Muscle of back (tissue), 11 donors: ENCODE measurements around the gene STYXL1. TPM values are rescaled to one million over a fixed set of nuclear protein-coding genes. Genes with fewer than 3 reads are reported as not detected.

Experiments used
- DNase-seq, 3 donors: peaks; one replicate each; pipeline versions ENCODE4 v3.0.0 to v3.0.0-alpha.2; 2013
- polyA plus RNA-seq, 10 donors: library from polyadenylated mRNA; unstranded; fragments of 120-200 nt; gene quantifications; one replicate each; pipeline ENCODE4 v1.2.1, GENCODE V29; 2013; ENCODE audit not compliant: insufficient read length in 10 of 10

STYXL1 gene
- polyA plus RNA-seq, 10 donors = 14.5 to 25.9 (median 19.0) TPM

DNA sequence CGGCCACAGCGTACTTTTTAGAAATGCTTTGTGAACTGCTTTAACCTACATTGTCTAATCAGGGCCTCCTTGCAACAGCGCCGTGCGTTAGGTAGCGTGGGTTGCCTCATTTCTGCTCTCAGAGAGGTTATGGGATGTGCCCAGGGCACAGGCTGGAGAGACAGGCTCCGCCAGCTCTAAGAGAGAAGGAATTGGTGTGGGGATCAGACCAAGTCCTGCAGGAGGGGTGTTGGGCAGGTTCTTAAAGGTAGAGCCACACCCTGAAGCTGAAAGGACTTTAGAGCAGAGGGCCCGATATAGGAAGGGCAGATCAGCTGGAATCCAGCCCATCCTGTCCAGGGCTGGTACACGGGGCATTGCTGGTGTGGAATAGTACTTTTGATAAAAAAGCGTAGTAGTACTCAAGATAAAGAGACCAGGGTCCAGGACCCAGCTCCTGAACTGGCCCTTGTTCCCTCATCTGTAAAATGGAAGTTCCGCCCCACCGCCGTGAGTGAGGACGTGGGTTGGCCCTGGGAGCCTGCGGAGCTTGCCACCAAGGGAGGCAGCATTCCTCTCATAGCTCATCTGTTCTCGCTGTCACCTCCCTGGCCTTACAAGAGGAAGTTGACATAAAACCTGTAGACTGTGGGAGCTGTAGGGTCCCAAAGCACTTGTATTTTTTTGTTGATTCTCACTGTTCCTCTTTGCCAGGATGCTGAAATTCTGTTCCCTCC, 90.6 kb downstream of the STYXL1 start:
- no peak for DNase-seq

DNA sequence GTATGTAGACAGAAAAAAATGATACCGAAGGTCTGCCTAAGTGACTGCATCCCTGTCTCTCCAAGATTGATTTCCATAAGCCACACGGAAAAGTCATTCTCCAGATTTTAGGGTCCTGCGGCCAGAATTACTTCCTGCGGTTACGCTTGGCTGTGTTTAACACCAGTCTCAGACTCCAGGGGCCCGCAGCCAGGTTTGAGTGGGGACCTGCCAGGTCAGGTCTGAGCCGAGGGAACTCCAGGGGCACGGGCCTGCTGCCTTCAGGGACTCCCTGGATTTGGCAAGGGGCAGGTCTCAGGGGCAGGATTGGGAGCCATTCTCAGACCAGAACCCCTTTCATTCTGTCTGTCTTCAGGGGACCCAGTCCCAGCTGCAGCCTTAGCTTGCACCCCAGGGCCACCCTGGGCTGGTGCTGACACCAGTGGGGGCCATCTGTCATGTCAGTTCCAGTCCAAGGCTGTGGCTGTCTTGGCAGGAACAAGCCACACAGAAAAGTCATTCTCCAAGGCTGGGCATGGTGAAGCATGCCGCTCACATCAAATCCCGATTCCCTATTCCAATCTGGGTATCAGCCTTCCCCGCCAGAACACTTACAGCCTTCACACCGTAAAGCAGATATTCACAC, 92.4 kb downstream of the STYXL1 start:
- DNase-seq = no peak

DNA sequence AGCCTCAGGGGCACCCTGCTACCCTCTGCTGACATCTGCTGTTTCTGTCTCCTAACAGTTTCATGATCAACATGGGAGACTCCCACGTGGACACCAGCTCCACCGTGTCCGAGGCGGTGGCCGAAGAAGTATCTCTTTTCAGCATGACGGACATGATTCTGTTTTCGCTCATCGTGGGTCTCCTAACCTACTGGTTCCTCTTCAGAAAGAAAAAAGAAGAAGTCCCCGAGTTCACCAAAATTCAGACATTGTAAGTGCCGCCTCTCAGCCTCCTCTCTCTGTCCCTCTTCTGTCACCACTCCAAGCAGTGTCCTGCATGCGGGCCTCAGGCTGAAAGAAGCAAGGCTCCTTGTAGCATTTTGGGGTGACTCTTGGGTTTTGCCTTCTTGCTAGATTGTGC, 93.9 kb downstream of the STYXL1 start:
- no peak for DNase-seq

DNA sequence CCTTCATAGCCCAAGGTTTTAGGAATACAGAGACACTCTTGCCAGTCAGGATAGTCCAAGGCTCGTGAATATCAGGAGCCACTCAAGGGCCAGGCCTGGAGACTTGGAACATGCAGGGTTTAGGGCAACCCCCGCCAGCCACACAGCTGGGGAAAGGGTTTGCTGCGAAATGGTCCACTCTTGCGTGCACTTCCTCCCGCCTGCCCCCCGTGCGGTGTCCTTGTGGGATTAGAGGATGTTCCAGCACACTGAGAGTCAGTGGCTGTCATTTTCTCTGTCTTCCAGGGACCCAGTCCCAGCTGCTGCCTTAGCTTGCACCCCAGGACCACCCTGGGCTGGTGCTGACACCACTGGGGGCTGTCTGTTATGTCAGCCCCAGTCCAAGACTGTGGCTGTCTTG, 94.4 kb downstream of the STYXL1 start:
- no peak for DNase-seq

DNA sequence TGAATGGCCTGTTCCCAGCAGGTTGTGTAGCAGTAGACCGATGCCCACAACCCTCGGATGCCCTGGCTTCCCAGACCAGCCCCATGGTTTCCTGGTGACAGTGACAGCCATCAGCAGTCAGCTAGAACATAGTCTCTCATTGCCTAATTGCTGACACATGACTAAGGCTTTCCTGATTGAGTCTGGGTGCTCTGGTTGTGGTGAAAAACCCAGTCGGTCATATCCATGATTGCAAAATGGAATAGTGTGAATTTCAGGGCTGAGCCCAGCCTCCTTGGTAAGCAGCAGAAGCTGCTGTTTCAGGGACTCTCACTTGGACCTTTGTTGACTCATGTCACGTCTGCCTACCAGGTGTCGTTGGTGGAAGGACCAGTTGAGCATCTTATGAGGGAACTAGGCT, 96.3 kb downstream of the STYXL1 start:
- no peak for DNase-seq

DNA sequence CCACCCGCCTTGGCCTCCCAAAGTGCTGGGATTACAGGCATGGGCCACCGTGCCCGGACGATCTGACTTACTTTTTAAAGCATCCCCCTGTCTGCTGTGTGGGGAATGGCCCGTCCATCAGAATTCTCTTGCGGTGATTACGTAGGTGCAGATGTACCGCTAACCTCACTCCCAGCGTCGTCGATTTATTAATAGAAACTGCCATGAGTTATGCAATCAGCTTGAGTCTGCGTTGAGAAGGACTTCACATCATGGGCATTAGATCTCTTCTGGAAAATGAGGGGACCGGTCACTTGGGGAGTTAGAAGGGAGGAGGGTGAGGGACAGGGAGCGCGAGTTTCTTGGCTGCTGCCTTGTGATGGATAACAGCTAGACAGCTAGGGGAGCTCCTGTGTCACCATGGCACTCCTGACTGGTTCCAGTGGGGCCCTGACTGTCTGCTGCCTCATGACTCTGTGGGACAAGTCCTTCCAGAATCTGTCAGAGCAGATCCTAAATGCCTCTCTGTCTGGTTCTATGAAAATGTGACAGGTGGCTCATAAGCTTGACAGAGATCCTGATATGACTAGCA, 97.6 kb downstream of the STYXL1 start:
- DNase-seq = no peak

DNA sequence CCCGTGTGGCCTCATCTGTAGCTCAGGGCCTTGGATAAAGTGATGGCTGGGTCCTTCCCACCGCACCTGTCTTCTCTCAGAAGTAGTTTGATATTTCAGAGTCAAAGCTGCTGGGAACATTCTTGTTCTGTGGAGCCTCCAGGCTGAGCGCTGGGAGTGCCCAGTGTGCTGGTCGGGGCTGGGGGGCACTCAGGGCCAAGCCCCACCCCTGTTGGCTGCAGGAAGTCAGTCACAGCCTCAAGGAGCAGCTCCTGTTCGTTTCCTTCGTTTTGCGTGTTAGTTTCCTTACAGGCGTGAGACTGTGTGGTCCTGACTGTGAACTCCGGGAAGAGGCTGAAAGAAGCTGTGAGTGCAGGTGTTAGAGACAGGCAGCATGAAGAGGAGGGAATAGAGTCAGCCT, 99.6 kb downstream of the STYXL1 start:
- DNase-seq = no peak

Other genes starting within 250 kb of the STYXL1 start
- 1 to 10 TPM in 1 of 10 donors, under 1 TPM in 3, not detected in 6; 0.35 to 1.0 (median 0.67) TPM for gene CCL24, start 234.2 kb downstream of the STYXL1 start, polyA plus RNA-seq
- gene RHBDD2, start 169.0 kb downstream of the STYXL1 start, polyA plus RNA-seq = 10 to 100 TPM; 15.2 to 29.3 (median 20.8) TPM
- 10 to 100 TPM; 27.6 to 46.0 (median 31.5) TPM for gene POR, start 132.8 kb downstream of the STYXL1 start, polyA plus RNA-seq
- gene TMEM120A, start 53.4 kb downstream of the STYXL1 start, polyA plus RNA-seq = 10 to 100 TPM; 34.2 to 54.9 (median 41.2) TPM
- 100 to 1,000 TPM; 169 to 224 (median 208) TPM for gene MDH2, start 106 bp upstream of the STYXL1 start, polyA plus RNA-seq
- gene SRRM3, start 153.9 kb upstream of the STYXL1 start, polyA plus RNA-seq = under 1 TPM; 0.35 to 0.71 (median 0.48) TPM